Measurements from ENCODE around the gene ZNF133. TPM values are rescaled to one million over a fixed set of nuclear protein-coding genes. Genes with fewer than 3 reads are reported as not detected.
"Not testable (repeated sequence)": the region's sequence is repeated elsewhere in the genome, so short reads cannot be mapped to it uniquely, and the experiment has no call there.

The ZNF133 gene
- total RNA-seq, 1 donor from 2014 or later = 16.1 TPM

GRCh38 chr20:18321976-18322950 lies 33.9 kb downstream of the ZNF133 start:
- DNase-seq (ENCODE audit: low read depth) = no peak
- H3K4me3 ChIP-seq (ENCODE audit: low read depth, low read length) = no peak overlapping the region
- no peak for TF ChIP-seq CTCF (conservative IDR thresholded peaks at IDR 0.05; ENCODE audit: low read depth, low read length)

GRCh38 chr20:18323705-18324104 lies 35.4 kb downstream of the ZNF133 start:
- no peak overlapping the region for H3K4me3 ChIP-seq (ENCODE audit: low read depth, low read length)
- DNase-seq (ENCODE audit: low read depth) = no peak
- TF ChIP-seq CTCF (conservative IDR thresholded peaks at IDR 0.05; ENCODE audit: low read depth, low read length) = no peak

- TF ChIP-seq CTCF (conservative IDR thresholded peaks at IDR 0.05; ENCODE audit: low read depth, low read length) = no peak
- H3K4me3 ChIP-seq (ENCODE audit: low read depth, low read length) = no peak overlapping the region
- DNase-seq (ENCODE audit: low read depth) = no peak
These were observed 36.3 kb downstream of the ZNF133 start for GRCh38 chr20:18324596-18325089.

- no peak for TF ChIP-seq CTCF (conservative IDR thresholded peaks at IDR 0.05; ENCODE audit: low read depth, low read length)
- no peak for DNase-seq (ENCODE audit: low read depth)
- no peak overlapping the region for H3K4me3 ChIP-seq (ENCODE audit: low read depth, low read length)
These were observed 38.7 kb downstream of the ZNF133 start for GRCh38 chr20:18326990-18327389.

- no peak for DNase-seq (ENCODE audit: low read depth)
- H3K4me3 ChIP-seq (ENCODE audit: low read depth, low read length) = no peak overlapping the region
- TF ChIP-seq CTCF (conservative IDR thresholded peaks at IDR 0.05; ENCODE audit: low read depth, low read length) = no peak
These were observed 43.4 kb downstream of the ZNF133 start for GRCh38 chr20:18331694-18332093.

GRCh38 chr20:18349749-18350148 lies 61.4 kb downstream of the ZNF133 start:
- H3K4me3 ChIP-seq (ENCODE audit: low read depth, low read length); DNase-seq (ENCODE audit: low read depth): not testable (repeated sequence)

- H3K4me3 ChIP-seq (ENCODE audit: low read depth, low read length) = no peak overlapping the region
- no peak for TF ChIP-seq CTCF (conservative IDR thresholded peaks at IDR 0.05; ENCODE audit: low read depth, low read length)
- no peak for DNase-seq (ENCODE audit: low read depth)
These were observed 71.5 kb downstream of the ZNF133 start for GRCh38 chr20:18359854-18360253.

Data from epithelial cell of proximal tubule (primary cell).